Measurements from ENCODE around the gene DOCK4.

Gene DOCK4

GRCh38 chr7:111845853-111846252, 360.3 kb downstream of the DOCK4 start:
- Histone ChIP-seq H3K27me3 (no peaks in the 10 kb centered on the region), H3K9me3 (no peaks in the 10 kb centered on the region), H3K4me3 (ENCODE audit: low read depth, low read length) (no peak overlapping the region), H3K4me1 (peaks cover 3% of the 10 kb centered on the region; the same call in 1 of the 2 replicates), H3K36me3 (no peaks in the 10 kb centered on the region)
- no peak for DNase-seq
- TF ChIP-seq CTCF (IDR thresholded peaks at IDR 0.05; ENCODE audit: low read depth, low read length) = no peak

DNA sequence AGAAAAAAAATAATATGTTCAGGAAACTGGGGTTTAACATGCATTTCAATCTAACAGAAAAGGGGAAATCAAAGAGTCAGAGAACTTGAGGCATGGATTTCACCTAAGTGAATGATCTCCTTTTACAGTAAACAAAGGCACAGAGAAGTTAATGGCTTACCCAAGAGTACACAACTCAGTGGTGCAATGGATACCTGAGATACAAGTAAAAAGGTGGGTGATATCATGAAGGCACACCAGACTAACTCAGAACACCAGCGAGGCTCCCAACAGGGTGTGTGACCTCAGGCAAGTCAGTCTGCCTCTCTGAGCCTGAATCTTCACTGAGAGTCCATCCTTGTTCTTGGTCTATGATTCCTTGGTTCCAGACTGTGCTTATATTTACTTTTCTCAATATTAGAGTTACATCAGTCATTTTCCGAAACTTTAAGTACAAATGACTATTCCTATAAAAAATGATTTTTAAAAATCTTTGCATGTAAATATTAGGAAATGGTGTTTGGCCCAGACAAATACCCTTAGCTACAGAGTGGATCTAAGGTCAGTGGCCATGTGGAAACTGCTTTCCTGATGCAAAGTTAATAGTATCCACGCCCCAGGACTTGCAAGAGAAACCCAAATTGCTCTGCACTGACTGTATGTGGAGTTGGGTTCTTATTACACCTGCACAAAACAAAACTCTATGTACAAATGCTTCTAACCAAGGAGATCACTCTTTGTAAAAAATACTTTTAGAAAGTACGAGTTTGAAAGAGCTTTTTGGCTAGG, 361.1 kb downstream of the DOCK4 start:
- H3K4me3 ChIP-seq (ENCODE audit: low read depth, low read length) = no peak overlapping the region
- H3K27me3 ChIP-seq = no peaks in the 10 kb centered on the region
- TF ChIP-seq CTCF (IDR thresholded peaks at IDR 0.05; ENCODE audit: low read depth, low read length) = no peak
- no peaks in the 10 kb centered on the region for H3K9me3 ChIP-seq
- peaks cover 3% of the 10 kb centered on the region; the same call in 1 of the 2 replicates for H3K4me1 ChIP-seq
- H3K36me3 ChIP-seq = no peaks in the 10 kb centered on the region
- DNase-seq = no peak

GRCh38 chr7:111842491-111842890, 363.7 kb downstream of the DOCK4 start:
- no peak for TF ChIP-seq CTCF (IDR thresholded peaks at IDR 0.05; ENCODE audit: low read depth, low read length)
- no peak for DNase-seq
- peaks cover 3% of the 10 kb centered on the region; the same call in 1 of the 2 replicates for H3K4me1 ChIP-seq

GRCh38 chr7:111841596-111842205, 364.5 kb downstream of the DOCK4 start:
- H3K4me1 ChIP-seq = no peaks in the 10 kb centered on the region
- DNase-seq = no peak
- TF ChIP-seq CTCF (IDR thresholded peaks at IDR 0.05; ENCODE audit: low read depth, low read length) = no peak
- H3K36me3 ChIP-seq = no peaks in the 10 kb centered on the region
- no peak overlapping the region for H3K4me3 ChIP-seq (ENCODE audit: low read depth, low read length)
- H3K9me3 ChIP-seq = no peaks in the 10 kb centered on the region
- H3K27me3 ChIP-seq = no peaks in the 10 kb centered on the region

More at GRCh38 chr7:111842491-111842890, 363.7 kb downstream of the DOCK4 start:
- Histone ChIP-seq H3K4me3 (ENCODE audit: low read depth, low read length) (no peak overlapping the region), H3K27me3 (no peaks in the 10 kb centered on the region), H3K9me3 (no peaks in the 10 kb centered on the region), H3K36me3 (no peaks in the 10 kb centered on the region)

DNA sequence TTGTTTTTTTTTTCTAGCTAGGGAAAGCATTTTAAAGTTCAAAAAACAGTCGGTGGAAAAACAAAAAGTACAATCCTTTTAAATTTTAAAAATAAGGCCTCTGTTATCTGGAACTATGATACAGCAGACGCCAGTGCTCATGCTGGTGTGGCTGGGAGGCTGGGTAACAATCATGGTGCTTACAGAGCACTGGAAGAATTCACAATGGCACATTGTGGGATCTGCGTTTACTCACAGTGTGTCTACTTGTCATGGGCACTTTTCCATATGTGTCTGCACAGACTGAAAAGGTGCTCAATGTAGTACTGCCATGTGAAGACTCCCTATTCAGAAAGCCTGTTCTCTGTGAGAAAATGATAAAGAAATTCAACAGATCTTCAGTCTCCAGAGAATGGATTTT, 365.7 kb downstream of the DOCK4 start:
- Histone ChIP-seq H3K36me3 (no peaks in the 10 kb centered on the region), H3K4me1 (peaks cover 2% of the 10 kb centered on the region; the same call in 1 of the 2 replicates), H3K4me3 (ENCODE audit: low read depth, low read length) (no peak overlapping the region), H3K27me3 (no peaks in the 10 kb centered on the region), H3K9me3 (no peaks in the 10 kb centered on the region)
- no peak for TF ChIP-seq CTCF (IDR thresholded peaks at IDR 0.05; ENCODE audit: low read depth, low read length)
- DNase-seq = no peak

- H3K36me3 ChIP-seq = no peaks in the 10 kb centered on the region
- TF ChIP-seq CTCF (IDR thresholded peaks at IDR 0.05; ENCODE audit: low read depth, low read length) = no peak
These were observed 366.9 kb downstream of the DOCK4 start for GRCh38 chr7:111839261-111839660.

More at GRCh38 chr7:111839261-111839660, 366.9 kb downstream of the DOCK4 start:
- H3K9me3 ChIP-seq = no peaks in the 10 kb centered on the region
- peaks cover 4% of the 10 kb centered on the region; the same call in 1 of the 2 replicates for H3K4me1 ChIP-seq
- no peak for DNase-seq
- H3K27me3 ChIP-seq = no peaks in the 10 kb centered on the region
- no peak overlapping the region for H3K4me3 ChIP-seq (ENCODE audit: low read depth, low read length)

All from BE2C (cell line).